Hematopoietic multipotent progenitor cell treated with erythropoietin and hydrocortisone succinate and interleukin-3 and kit ligand, for 8 days (in vitro differentiated cells): ENCODE results near the gene NRXN2.

Experiments
- DNase-seq: peaks from one replicate; pipeline ENCODE4 v3.0.0-alpha.2; 2015

NRXN2 gene

DNA sequence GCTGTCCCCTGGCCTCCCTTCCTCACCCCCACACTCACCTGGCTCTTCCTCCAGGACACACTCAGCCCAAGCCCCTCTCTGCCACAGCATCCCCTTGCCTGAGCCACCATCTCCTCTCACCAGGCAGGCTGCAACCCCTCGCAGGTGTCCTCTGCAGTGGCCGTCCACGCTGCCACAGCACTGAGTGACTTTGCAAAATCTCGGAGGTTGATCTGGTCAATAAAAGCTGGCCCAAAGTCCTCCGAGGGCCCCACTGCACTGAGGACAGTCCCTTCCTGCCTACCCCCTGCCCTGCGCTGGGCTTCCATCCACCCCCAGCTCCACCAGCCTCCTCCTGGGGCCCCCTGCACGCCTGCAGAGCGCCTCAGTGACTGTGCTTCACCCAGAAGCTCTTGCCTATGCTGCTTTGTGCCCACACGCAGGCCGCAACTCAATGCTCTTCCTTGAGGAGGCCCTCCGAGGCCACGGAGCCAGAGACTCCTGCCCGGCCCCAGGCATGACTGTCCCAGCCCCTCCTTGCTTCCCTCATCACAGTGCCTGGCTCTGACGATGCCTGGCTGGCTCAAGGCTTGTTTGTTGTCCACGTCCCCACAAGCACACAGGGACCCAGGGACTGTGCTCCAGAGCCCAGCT, 162.7 kb downstream of the NRXN2 start:
- DNase-seq = no peak

DNA sequence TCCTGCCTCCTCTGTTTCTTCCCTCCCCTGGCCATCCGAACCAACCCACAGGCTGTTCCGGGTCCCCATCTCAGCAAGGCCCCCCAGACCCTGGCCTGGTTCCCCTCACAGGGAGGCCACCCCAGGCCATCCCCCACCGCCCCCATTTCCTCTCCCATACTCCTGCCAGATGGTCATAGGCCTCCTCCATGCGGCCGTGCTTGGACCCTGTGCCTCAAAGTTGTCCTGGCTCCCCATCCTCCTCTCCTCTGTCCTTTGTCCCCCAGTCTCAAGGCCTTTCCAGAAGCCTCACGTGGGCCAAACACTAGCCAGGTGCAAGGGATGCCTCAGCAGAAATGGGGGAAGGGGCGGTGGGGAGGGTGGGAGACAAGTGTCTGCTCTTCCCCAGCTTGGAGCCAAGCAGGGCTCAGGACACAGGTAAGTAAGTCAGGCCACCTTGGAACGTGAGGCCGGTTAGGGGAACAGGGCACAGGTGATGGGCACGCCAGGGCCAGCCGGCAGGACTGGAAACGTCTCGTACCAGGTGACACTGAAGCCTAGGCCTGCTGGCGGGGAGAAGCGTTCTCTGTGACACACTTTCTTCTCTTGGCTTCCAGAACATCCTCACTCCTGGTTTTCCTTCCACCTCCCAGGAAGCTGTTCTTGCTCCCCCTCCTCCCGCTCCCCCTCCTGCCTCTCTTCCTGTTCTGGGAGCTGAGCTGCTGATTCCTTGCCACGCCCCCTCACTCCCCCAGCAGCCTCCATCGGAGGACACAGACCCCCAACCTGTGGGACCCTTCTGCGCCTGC, 163.5 kb downstream of the NRXN2 start:
- DNase-seq = no peak

DNA sequence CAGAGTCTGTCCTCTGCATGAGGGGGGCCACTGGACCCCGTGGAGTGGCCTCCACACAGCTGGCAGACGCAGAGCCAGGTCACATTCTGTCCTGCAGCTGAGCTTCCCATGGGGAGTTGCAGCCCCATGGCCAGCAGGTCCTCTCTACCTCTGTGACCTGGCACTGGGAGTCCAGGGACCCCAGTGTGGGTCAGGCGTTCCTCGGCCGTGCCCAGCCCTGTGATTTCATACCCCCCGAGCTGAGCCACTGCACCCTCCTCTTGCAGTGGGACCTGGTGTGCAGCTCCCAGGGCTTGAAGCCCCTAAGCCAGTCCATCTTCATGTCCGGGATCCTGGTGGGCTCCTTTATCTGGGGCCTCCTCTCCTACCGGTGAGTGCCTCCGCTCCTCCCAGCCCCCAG, 164.1 kb downstream of the NRXN2 start:
- no peak for DNase-seq

DNA sequence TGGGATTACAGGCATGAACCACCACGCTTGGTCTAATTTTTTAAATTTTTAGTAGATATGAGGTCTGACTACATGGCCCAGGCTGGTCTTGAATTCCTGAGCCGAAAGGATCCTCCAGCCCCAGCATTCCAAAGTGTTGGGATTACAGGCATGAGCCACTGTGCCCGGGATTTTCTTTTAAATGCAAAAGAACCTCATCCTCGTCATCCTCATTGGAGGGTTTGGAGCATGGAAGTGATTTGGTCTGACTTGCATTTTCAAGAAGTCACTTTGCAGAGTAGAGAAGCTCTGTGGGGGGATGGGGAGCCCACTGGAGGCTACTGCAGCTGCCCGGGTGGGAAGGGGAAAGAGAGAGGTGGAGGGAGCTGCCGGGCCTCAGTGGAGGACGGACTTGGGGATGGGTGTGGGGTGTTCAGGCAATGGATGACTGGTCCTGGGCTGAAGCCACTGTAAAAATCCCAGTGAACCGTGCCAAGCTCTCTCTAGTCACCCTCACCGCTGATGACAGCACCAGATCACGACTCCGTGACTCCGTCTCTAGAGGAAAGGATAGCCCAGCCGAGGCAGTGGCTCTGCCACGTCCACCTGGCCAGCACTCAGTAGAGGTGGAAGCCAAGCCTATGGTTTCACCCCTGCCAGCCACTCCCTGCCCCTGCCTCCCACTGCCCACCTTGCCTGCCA, 164.8 kb downstream of the NRXN2 start:
- no peak for DNase-seq

DNA sequence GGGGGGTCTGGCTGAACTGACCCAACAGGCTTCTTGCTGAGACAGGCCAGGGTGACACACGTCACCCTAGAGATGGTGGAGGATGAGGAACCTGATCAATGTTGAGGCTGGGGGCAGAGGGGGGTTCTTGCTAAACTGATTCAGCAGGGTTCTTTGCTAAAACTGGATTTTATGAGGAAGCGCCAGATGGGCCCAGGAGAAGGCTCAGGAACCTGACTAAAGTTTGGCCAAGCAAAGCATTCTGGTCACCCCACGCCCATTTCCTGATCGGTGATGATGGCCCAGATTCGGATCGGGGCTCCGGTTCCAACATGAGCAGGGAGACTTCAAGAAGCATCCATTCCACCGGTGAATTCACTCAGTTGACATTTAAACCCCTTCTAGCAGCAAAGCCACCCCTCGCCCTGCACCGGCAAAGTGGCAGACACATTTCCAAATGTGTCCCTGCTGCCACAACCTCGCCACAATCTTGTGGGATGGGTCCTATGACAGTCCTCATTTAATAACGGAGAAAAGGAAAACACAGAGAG, 166.2 kb downstream of the NRXN2 start:
- DNase-seq = no peak
